ENCODE data around the gene UCKL1. TPM values are rescaled to one million over a fixed set of nuclear protein-coding genes. Genes with fewer than 3 reads are reported as not detected.

UCKL1 gene
- total RNA-seq, 2 donors from 2014 or later: 46.6 to 66.2 TPM

DNA sequence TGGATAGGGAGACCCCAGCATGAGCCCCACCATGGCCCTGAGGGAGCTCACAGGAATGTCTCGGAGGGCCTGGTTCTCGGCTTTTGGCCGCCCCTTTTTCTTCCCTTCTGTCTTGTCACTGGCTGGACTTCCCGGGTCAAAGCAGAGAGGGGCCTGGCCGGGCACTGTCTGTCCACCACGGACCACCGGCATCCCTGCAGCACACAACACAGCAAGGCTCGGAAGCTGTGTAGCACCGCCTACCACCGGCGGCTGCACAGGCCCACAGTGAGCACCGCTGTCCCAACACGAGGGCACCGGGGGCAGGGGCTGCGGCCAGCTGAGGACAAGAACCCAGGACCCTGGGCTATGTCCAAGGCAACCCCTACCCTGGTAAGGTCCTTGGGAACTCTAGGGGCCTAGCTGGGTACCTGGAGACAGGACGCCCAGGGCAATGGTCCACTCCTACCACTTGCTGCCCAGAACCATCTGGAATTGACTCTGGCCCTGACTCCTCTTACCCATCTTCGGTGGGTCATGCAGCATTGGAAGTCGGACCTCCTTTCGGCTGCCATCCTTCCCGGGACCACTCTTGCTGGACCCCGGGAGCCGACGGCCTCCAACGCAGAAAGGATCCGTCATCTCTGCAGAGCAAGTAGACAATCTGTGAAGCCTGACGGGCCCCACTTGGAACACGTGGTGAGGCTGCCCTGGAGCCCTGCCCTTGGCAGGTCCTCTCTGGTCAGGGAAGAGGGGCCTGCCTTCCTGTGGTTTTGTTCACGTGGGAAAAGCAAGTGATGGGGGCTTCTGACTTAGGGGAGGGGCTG is 11.3 kb upstream of the UCKL1 start:
- no peak for DNase-seq (ENCODE audit: low spot score)
- H3K4me1 ChIP-seq (replicated peaks): peaks cover 15% of the 10 kb centered on the region
- intact Hi-C loops (cut with DNase I): loop anchor here (10.0 kb wide), 2 partner anchors 223 to 343 kb away; partner anchors contain the start of gene GMEB2
- TF ChIP-seq POLR2AphosphoS5 (IDR thresholded peaks at IDR 0.05) (no peak), POLR2A (IDR thresholded peaks at IDR 0.05) (no peak)
- H3K9me3 ChIP-seq: no peaks in the 10 kb centered on the region
- H3K27ac ChIP-seq: no peak overlapping the region
- 87% methylated on average over 27 of the region's 28 CpGs for WGBS
- no peaks in the 10 kb centered on the region for H3K27me3 ChIP-seq (replicated peaks; ENCODE audit: insufficient read depth)
- H3K36me3 ChIP-seq: peaks cover 0 to 7% of the 10 kb centered on the region in 2 donors
- H3K4me3 ChIP-seq: no peak overlapping the region

DNA sequence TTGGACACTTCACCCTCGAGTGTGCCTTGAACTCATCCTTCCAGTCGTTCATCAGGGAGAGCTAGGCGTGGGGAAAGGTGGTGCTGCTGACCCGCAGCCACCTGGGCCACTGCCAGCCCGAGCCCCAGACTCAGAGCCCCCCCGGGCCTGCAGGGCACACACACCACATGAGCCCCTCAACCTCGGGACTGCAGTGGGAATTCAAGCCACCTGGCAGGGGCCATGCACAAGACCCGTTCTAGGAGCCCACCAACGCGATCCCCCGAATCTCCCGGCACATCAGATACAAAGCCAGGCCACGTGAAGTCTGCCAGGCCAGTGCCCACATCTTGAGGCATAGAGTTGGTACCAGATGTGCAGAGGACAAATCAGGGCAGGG is 10.7 kb upstream of the UCKL1 start:
- 90% methylated on average over 13 of the region's 13 CpGs for WGBS
- H3K36me3 ChIP-seq: peaks cover 0 to 7% of the 10 kb centered on the region in 2 donors
- H3K4me3 ChIP-seq: no peak overlapping the region
- DNase-seq (ENCODE audit: low spot score): no peak
- H3K4me1 ChIP-seq (replicated peaks): peaks cover 15% of the 10 kb centered on the region
- TF ChIP-seq POLR2A (IDR thresholded peaks at IDR 0.05): no peak
- TF ChIP-seq POLR2AphosphoS5 (IDR thresholded peaks at IDR 0.05): no peak
- TF ChIP-seq, protein P1, sequence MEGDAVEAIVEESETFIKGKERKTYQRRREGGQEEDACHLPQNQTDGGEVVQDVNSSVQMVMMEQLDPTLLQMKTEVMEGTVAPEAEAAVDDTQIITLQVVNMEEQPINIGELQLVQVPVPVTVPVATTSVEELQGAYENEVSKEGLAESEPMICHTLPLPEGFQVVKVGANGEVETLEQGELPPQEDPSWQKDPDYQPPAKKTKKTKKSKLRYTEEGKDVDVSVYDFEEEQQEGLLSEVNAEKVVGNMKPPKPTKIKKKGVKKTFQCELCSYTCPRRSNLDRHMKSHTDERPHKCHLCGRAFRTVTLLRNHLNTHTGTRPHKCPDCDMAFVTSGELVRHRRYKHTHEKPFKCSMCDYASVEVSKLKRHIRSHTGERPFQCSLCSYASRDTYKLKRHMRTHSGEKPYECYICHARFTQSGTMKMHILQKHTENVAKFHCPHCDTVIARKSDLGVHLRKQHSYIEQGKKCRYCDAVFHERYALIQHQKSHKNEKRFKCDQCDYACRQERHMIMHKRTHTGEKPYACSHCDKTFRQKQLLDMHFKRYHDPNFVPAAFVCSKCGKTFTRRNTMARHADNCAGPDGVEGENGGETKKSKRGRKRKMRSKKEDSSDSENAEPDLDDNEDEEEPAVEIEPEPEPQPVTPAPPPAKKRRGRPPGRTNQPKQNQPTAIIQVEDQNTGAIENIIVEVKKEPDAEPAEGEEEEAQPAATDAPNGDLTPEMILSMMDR (IDR thresholded peaks at IDR 0.05): no peak
- H3K9me3 ChIP-seq: no peaks in the 10 kb centered on the region
- intact Hi-C loops (cut with DNase I): loop anchor here (10.0 kb wide), 2 partner anchors 222 to 342 kb away; partner anchors contain the start of gene GMEB2
- no peak overlapping the region for H3K27ac ChIP-seq
- no peaks in the 10 kb centered on the region for H3K27me3 ChIP-seq (replicated peaks; ENCODE audit: insufficient read depth)

DNA sequence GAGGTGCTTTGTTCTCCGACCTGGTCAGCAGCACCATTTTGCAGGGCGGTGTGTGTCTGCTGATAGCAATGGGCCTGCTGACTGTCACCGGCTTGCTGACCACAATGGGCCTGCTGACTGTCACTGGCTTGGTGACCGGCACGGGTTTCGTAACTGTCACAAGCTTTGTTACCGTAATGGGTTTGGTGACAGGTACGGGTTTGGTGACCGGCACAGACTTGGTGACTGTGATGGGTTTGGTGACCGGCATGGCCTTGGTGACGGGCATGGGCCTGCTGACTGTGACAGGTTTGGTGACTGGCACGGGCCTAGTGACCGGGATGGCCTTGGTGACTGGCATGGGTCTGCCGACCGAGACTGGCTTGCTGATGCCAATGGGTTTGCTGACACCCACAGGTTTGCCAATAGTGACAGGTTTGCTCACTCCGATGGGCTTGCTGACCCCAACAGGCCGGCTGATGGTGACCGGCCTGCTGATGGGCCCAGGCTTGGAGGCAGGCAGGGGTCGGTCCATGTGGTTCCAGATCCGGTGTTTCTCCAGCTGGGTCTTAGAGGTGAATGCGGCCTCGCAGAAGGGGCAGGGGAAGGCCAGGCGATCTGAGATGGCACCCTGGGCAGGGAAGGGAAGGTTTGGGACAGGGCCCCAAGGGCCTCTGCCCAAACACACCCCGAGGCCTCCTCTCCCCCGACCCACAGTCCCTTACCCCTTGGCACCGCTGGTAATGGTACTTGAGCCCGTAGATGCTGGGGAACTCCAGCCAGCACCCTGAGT is 10.1 kb upstream of the UCKL1 start:
- H3K4me3 ChIP-seq: no peak overlapping the region
- no peak for DNase-seq (ENCODE audit: low spot score)
- H3K27ac ChIP-seq: no peak overlapping the region
- H3K27me3 ChIP-seq (replicated peaks; ENCODE audit: insufficient read depth): no peaks in the 10 kb centered on the region
- H3K4me1 ChIP-seq (replicated peaks): peaks cover 15% of the 10 kb centered on the region
- 92% methylated on average over 27 of the region's 27 CpGs for WGBS
- H3K36me3 ChIP-seq: peaks cover 0 to 7% of the 10 kb centered on the region in 2 donors
- H3K9me3 ChIP-seq: no peaks in the 10 kb centered on the region
- intact Hi-C loops (cut with DNase I): loop anchor here (10.0 kb wide), 2 partner anchors 222 to 342 kb away; partner anchors contain the start of gene GMEB2
- TF ChIP-seq, protein P1 (IDR thresholded peaks at IDR 0.05): no peak
- TF ChIP-seq POLR2AphosphoS5 (IDR thresholded peaks at IDR 0.05) (no peak), POLR2A (IDR thresholded peaks at IDR 0.05) (no peak)

DNA sequence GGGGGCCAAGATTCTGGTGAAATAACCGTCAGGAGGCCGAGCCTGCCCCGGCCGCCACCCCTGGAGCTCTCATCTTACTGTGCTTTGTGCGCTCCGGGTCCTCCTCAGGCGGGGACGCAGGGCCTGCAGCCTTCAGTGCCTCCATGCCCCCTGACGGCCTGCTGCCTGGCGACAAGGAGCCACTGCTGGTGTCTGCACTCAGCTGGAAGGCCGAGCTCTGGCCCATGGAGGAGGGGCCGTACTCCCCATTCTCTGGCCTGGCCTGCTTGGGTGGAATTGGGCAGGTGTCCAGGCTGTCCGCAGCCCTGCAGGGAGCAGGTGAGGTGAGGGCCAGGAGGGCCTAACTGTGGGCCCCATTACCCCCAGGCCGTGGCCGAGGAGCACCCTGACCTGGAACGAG is 8.2 kb upstream of the UCKL1 start:
- no peak for DNase-seq (ENCODE audit: low spot score)
- WGBS: 95% methylated on average over 16 of the region's 16 CpGs
- intact Hi-C loops (cut with DNase I): loop anchor here (10.0 kb wide), 2 partner anchors 220 to 340 kb away; partner anchors contain the start of gene GMEB2
- Histone ChIP-seq H3K36me3 (peaks cover 0 to 12% of the 10 kb centered on the region in 2 donors), H3K9me3 (no peaks in the 10 kb centered on the region), H3K27ac (no peak overlapping the region), H3K4me3 (no peak overlapping the region), H3K27me3 (replicated peaks; ENCODE audit: insufficient read depth) (no peaks in the 10 kb centered on the region), H3K4me1 (replicated peaks) (peaks cover 8% of the 10 kb centered on the region)
- no peak for TF ChIP-seq POLR2AphosphoS5 (IDR thresholded peaks at IDR 0.05)
- no peak for TF ChIP-seq POLR2A (IDR thresholded peaks at IDR 0.05)
- TF ChIP-seq, protein P1 (IDR thresholded peaks at IDR 0.05): no peak

DNA sequence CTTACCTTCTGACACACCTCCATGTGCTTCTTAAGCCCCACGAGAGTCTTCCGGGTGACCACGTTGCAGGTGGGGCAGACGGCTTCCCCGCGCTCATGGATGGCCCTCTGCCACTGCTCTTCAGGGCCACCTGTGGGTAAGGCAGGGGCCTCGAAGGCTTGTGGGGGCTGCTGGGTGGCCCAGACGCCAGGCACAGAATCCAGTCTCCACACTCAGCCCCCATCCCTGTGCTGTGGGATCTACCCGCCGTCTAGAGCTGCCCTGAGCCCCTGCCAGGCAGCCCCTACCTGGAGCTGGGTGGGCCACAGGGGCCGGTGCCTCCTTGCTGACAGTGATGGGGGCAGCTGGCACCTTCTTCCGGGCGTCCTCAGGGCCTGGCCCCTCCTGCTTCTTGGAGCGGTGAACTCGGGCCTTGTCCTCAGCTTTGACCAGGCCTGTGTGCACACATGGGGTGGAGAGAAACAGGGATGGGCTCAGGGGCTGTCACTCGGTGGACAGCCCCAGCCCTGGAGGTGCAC is 7.6 kb upstream of the UCKL1 start:
- intact Hi-C loops (cut with DNase I): loop anchor here (10.0 kb wide), 2 partner anchors 219 to 339 kb away; partner anchors contain the start of gene GMEB2
- peaks cover 0 to 17% of the 10 kb centered on the region in 2 donors for H3K36me3 ChIP-seq
- WGBS: 93% methylated on average over 16 of the region's 16 CpGs

More for the DNA sequence above, 7.6 kb upstream of the UCKL1 start:
- Histone ChIP-seq H3K4me1 (replicated peaks) (peaks cover 6% of the 10 kb centered on the region), H3K9me3 (no peaks in the 10 kb centered on the region), H3K27ac (no peak overlapping the region), H3K4me3 (no peak overlapping the region), H3K27me3 (replicated peaks; ENCODE audit: insufficient read depth) (no peaks in the 10 kb centered on the region)
- DNase-seq (ENCODE audit: low spot score): no peak
- TF ChIP-seq, protein P1 (IDR thresholded peaks at IDR 0.05): no peak
- no peak for TF ChIP-seq POLR2AphosphoS5 (IDR thresholded peaks at IDR 0.05)
- no peak for TF ChIP-seq POLR2A (IDR thresholded peaks at IDR 0.05)

Data from prostate gland (tissue), 2 donors.